HG03439 (cell line): Measurements from ENCODE around the gene USP10.

Experiments used
- ATAC-seq: cut with Tn5 transposase; IDR thresholded peaks from one replicate; pipeline ENCODE4 v1.9.1; 2021; ENCODE audit warnings: mild to moderate bottlenecking, moderate library complexity; ENCODE audit not compliant: unreplicated experiment

USP10 gene

GRCh38 chr16:84694980-84695379, 4.8 kb upstream of the USP10 start:
- no peak for ATAC-seq

- no peak for ATAC-seq
These were observed 571 bp upstream of the USP10 start for GRCh38 chr16:84699147-84699711.

GRCh38 chr16:84700446-84701300, 873 bp downstream of the USP10 start:
- peak; percentile 43 for ATAC-seq

GRCh38 chr16:84703681-84704080, 3.9 kb downstream of the USP10 start:
- no peak for ATAC-seq

- ATAC-seq = no peak
These were observed 4.5 kb downstream of the USP10 start for GRCh38 chr16:84704253-84704652.

GRCh38 chr16:84706856-84707255, 7.1 kb downstream of the USP10 start:
- ATAC-seq = no peak

GRCh38 chr16:84709609-84710008, 9.8 kb downstream of the USP10 start:
- no peak for ATAC-seq

- ATAC-seq = no peak
These were observed 10.9 kb downstream of the USP10 start for GRCh38 chr16:84710686-84711085.

- no peak for ATAC-seq
These were observed 12.4 kb downstream of the USP10 start for GRCh38 chr16:84712138-84712671.

- ATAC-seq = no peak
These were observed 13.3 kb downstream of the USP10 start for GRCh38 chr16:84712801-84713775.

GRCh38 chr16:84714028-84714427, 14.2 kb downstream of the USP10 start:
- no peak for ATAC-seq

- ATAC-seq = no peak
These were observed 15.6 kb downstream of the USP10 start for GRCh38 chr16:84715424-84715823.

GRCh38 chr16:84715854-84716253, 16.1 kb downstream of the USP10 start:
- no peak for ATAC-seq

GRCh38 chr16:84716740-84717139, 16.9 kb downstream of the USP10 start:
- ATAC-seq = no peak

GRCh38 chr16:84717484-84717883, 17.7 kb downstream of the USP10 start:
- no peak for ATAC-seq

- no peak for ATAC-seq
These were observed 20.4 kb downstream of the USP10 start for GRCh38 chr16:84720177-84720579.

GRCh38 chr16:84722068-84722467, 22.3 kb downstream of the USP10 start:
- ATAC-seq = no peak

GRCh38 chr16:84723906-84724305, 24.1 kb downstream of the USP10 start:
- ATAC-seq = no peak

GRCh38 chr16:84724606-84725309, 25.0 kb downstream of the USP10 start:
- ATAC-seq = no peak

GRCh38 chr16:84725481-84726078, 25.8 kb downstream of the USP10 start:
- ATAC-seq = no peak
